GM21737 (cell line): Measurements from ENCODE around the gene TNFSF15.

ENCODE experiments used
- ATAC-seq: cut with Tn5 transposase; IDR thresholded peaks from one replicate; pipeline ENCODE4 v1.9.1; 2021; ENCODE audit warnings: mild to moderate bottlenecking, moderate library complexity; ENCODE audit not compliant: unreplicated experiment

Gene TNFSF15

GRCh38 chr9:114805670-114806525 is at the start of gene TNFSF15:
TNFSF15 (minus strand) TSS chr9:114806039; CDS start chr9:114806012, 27 bp downstream.
- peak; percentile 91 for ATAC-seq

- no peak for ATAC-seq
Observed at GRCh38 chr9:114855488-114855887, 49.6 kb upstream of the TNFSF15 start.

- no peak for ATAC-seq
Observed at GRCh38 chr9:114854736-114855355, 49.0 kb upstream of the TNFSF15 start.

- ATAC-seq = no peak
Observed at GRCh38 chr9:114853071-114853855, 47.4 kb upstream of the TNFSF15 start.

- ATAC-seq = no peak
Observed at GRCh38 chr9:114852050-114852594, 46.3 kb upstream of the TNFSF15 start.

- no peak for ATAC-seq
Observed at GRCh38 chr9:114851306-114851705, 45.5 kb upstream of the TNFSF15 start.

GRCh38 chr9:114850871-114851270 is 45.0 kb upstream of the TNFSF15 start:
- no peak for ATAC-seq

GRCh38 chr9:114849450-114849849 is 43.6 kb upstream of the TNFSF15 start:
- no peak for ATAC-seq

GRCh38 chr9:114847492-114848417 is 41.9 kb upstream of the TNFSF15 start:
- no peak for ATAC-seq

- ATAC-seq = no peak
Observed at GRCh38 chr9:114845373-114845772, 39.5 kb upstream of the TNFSF15 start.

GRCh38 chr9:114844766-114845165 is 38.9 kb upstream of the TNFSF15 start:
- no peak for ATAC-seq

- no peak for ATAC-seq
Observed at GRCh38 chr9:114837923-114838322, 32.1 kb upstream of the TNFSF15 start.

GRCh38 chr9:114836769-114837168 is 30.9 kb upstream of the TNFSF15 start:
- ATAC-seq = no peak

- no peak for ATAC-seq
Observed at GRCh38 chr9:114834386-114834785, 28.5 kb upstream of the TNFSF15 start.

GRCh38 chr9:114830546-114830945 is 24.7 kb upstream of the TNFSF15 start:
- no peak for ATAC-seq

- no peak for ATAC-seq
Observed at GRCh38 chr9:114829574-114830440, 24.0 kb upstream of the TNFSF15 start.

GRCh38 chr9:114828303-114828650 is 22.4 kb upstream of the TNFSF15 start:
- no peak for ATAC-seq

GRCh38 chr9:114827641-114828302 is 21.9 kb upstream of the TNFSF15 start:
- no peak for ATAC-seq

GRCh38 chr9:114826431-114826830 is 20.6 kb upstream of the TNFSF15 start:
- ATAC-seq = no peak
